Epithelial cell of proximal tubule (primary cell): Measurements from ENCODE around the gene UPK1A. TPM values are rescaled to one million over a fixed set of nuclear protein-coding genes. Genes with fewer than 3 reads are reported as not detected.
"Not testable (repeated sequence)": the region's sequence is repeated elsewhere in the genome, so short reads cannot be mapped to it uniquely, and the experiment has no call there.

Experiments used
- DNase-seq: peaks from one replicate; pipeline ENCODE4 v3.0.0-alpha.2; 2011; ENCODE audit warnings: low read depth
- H3K4me3 ChIP-seq: 2 replicates; pipeline ENCODE4 v1.5.1; 2011; ENCODE audit warnings: low read depth, mild to moderate bottlenecking, low read length
- total RNA-seq: library from RNA; depleted of rRNA; stranded (reverse); fragments of >200 nt; gene quantifications from 2 replicates; pipeline ENCODE4 v1.2.3, GENCODE V29; 2015
- TF ChIP-seq, protein P1 (sequence below): conservative IDR thresholded peaks from 2 replicates; pipeline ENCODE4 v1.5.1; 2012; ENCODE audit warnings: low read depth, mild to moderate bottlenecking, low read length

The UPK1A gene
- total RNA-seq, 1 donor from 2014 or later, result not detected

GRCh38 chr19:35675589-35676140 lies 9.3 kb downstream of the UPK1A start:
- DNase-seq, result no peak
- no peak overlapping the region for H3K4me3 ChIP-seq
- TF ChIP-seq, protein P1, sequence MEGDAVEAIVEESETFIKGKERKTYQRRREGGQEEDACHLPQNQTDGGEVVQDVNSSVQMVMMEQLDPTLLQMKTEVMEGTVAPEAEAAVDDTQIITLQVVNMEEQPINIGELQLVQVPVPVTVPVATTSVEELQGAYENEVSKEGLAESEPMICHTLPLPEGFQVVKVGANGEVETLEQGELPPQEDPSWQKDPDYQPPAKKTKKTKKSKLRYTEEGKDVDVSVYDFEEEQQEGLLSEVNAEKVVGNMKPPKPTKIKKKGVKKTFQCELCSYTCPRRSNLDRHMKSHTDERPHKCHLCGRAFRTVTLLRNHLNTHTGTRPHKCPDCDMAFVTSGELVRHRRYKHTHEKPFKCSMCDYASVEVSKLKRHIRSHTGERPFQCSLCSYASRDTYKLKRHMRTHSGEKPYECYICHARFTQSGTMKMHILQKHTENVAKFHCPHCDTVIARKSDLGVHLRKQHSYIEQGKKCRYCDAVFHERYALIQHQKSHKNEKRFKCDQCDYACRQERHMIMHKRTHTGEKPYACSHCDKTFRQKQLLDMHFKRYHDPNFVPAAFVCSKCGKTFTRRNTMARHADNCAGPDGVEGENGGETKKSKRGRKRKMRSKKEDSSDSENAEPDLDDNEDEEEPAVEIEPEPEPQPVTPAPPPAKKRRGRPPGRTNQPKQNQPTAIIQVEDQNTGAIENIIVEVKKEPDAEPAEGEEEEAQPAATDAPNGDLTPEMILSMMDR, result no peak

DNA sequence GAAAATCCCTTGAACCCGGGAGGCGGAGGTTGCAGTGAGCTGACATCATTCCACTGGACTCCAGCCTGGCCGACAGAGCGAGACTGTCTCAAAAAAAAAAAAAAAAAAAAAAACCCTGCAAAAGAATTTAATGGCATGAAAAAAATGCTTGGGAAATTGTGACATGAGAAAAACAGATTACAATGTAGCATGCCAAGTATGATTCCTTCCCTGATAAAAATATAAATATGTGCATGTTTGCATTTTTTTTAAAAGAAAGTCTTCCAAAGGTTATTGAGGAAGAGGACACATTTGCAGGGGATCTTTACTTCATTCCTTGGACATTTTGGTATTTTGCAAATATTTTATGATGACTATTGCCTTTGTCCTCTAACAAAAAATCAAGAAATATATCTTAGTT lies 23.5 kb downstream of the UPK1A start:
- H3K4me3 ChIP-seq, result no peak overlapping the region
- TF ChIP-seq, protein P1, result no peak
- no peak for DNase-seq

DNA sequence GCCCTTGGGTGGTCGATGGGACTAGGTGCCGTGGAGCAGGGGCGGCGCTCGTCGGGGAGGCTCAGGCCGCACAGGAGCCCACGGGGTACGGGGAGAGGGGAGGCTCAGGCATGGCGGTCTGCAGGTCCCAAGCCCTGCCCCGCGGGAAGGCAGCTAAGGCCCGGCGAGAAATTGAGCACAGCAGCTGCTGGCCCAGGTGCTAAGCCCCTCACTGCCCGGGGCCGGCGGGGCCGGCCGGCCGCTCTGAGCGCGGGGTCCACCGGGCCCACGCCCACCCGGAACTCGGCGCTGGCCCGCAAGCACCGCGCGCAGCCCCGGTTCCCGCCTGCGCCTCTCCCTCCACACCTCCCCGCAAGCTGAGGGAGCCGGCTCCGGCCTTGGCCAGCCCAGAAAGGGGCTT lies 24.8 kb downstream of the UPK1A start:
- H3K4me3 ChIP-seq, DNase-seq: not testable (repeated sequence)

GRCh38 chr19:35692010-35692409 lies 25.7 kb downstream of the UPK1A start:
- TF ChIP-seq, protein P1, result no peak
- DNase-seq, result no peak

DNA sequence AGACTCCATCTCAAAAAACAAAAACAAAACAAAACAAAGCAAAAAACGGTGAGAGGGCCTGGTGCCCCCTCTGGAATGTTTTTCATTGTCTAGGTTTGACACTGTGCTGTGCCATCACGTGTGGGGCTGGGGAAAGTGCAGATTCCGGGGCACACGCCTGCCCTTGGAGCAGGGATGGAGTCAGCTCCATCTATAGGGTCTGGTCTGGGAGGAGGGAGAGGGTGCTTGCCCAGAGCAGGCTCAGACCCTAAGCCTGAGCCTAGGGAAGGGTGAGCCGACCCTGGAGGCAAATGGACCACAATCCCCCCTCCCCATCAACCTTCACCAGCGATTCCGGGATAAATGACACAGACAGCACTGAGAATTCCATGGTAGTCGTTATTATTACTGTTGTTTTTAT lies 27.1 kb downstream of the UPK1A start:
- TF ChIP-seq, protein P1, result no peak
- DNase-seq, result no peak
- H3K4me3 ChIP-seq, result no peak overlapping the region

More at GRCh38 chr19:35692010-35692409, 25.7 kb downstream of the UPK1A start:
- no peak overlapping the region for H3K4me3 ChIP-seq

DNA sequence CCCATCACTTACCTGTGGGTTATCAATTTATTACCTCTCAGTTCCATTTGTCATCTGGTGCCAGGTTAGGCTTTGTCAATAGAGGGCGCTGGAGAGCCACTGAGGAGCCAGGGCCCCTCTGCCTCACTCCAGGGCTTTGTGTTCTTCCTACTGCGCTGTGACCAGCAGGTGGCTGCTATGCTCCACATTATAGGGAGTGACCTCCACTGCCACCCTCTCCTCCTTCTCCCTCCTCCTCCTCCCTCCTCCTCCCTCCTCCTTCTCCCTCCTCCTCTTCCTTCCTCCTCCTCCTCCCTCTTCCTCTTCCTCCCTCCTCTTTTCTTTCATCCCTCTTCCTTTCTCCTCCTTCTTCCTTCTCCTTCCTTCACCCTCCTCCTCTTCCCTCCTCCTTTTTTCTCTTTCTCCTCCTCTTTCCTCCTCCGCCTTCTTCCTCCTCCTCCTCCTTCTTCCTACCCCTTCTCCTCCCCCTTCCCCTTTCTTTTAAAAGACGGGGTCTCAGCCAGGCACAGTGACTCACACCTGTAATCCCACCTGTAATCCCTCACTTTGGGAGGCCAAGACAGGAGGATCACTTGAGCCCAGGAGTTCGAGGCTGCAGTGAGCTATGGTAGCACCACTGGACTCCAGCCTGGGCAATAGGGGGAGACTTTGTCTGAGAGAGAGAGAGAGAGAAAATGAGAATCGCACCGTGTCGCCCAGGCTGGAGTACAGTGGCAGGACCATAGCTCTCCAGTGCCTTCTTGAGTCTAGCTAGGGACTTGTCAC lies 27.7 kb downstream of the UPK1A start:
- no peak for DNase-seq
- no peak overlapping the region for H3K4me3 ChIP-seq
- TF ChIP-seq, protein P1, result peak; percentile 99

GRCh38 chr19:35695895-35696422 lies 29.6 kb downstream of the UPK1A start:
- H3K4me3 ChIP-seq, result no peak overlapping the region
- TF ChIP-seq, protein P1, result no peak
- no peak for DNase-seq
